Body of pancreas (tissue), 4 donors: ENCODE results near the gene RNF166.

Experiments
- POLR2A ChIP-seq, 3 donors: fragments of 450-650 bp; IDR thresholded peaks; one replicate each; pipeline ENCODE4 v1.6.1; 2016; ENCODE audit warnings: antibody characterized with exemption in 3 of 3, mild to moderate bottlenecking in 2 of 3
- TF ChIP-seq, protein P1 (sequence below), 7 experiments: fragments of 450-650 bp in 4 of 7; fragments of 200-600 bp in 3 of 7; sonication (generic) in 3 of 7; IDR thresholded peaks; one replicate each; pipeline ENCODE4 v1.5.1; 2016 to 2019; ENCODE audit warnings: antibody characterized with exemption in 7 of 7

DNA sequence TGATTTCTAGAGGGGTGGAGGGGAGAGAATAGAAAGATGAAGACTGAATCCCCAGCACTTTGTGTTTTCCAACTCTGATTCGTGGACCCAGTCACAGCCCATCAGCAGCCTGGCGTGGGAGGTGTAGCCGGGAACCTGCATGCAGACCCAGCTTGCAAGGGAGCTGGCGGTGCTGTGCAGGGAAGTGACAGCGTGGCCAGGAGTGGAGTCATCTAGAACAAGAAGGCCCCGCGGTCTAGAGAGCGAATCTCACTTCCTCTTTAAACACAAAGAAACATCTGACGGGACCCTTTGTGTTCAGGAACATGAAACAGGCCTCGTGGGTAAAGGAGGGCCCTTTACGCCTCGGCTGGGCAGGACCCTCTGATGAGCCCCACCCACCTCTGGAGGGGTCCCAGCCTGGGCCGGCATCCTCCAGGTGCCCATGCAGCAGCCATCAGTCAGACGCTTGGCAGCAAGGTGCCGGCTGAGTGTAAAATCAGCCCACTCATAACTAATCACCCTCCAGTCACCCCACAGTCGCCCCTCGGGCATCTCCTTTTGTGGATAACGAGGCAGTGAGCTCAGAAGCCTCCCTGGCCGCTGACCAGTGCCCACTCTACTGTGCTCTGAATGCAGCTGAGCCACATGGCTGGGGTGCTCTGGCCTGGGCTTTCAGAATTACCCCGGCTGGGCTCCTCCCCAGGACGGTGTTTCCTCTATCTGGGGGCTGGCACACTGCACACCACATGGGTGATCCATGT lies 24.3 kb downstream of the RNF166 start:
- TF ChIP-seq, protein P1, sequence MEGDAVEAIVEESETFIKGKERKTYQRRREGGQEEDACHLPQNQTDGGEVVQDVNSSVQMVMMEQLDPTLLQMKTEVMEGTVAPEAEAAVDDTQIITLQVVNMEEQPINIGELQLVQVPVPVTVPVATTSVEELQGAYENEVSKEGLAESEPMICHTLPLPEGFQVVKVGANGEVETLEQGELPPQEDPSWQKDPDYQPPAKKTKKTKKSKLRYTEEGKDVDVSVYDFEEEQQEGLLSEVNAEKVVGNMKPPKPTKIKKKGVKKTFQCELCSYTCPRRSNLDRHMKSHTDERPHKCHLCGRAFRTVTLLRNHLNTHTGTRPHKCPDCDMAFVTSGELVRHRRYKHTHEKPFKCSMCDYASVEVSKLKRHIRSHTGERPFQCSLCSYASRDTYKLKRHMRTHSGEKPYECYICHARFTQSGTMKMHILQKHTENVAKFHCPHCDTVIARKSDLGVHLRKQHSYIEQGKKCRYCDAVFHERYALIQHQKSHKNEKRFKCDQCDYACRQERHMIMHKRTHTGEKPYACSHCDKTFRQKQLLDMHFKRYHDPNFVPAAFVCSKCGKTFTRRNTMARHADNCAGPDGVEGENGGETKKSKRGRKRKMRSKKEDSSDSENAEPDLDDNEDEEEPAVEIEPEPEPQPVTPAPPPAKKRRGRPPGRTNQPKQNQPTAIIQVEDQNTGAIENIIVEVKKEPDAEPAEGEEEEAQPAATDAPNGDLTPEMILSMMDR (IDR thresholded peaks at IDR 0.05), result no peak
- peak in 1 of 3 donors; percentile 12 for TF ChIP-seq POLR2A (IDR thresholded peaks at IDR 0.05)
